Lower leg skin (tissue), 4 donors: ENCODE data around the gene DISP3. TPM values are rescaled to one million over a fixed set of nuclear protein-coding genes. Genes with fewer than 3 reads are reported as not detected.

Experiments
- DNase-seq, 2 donors: peaks; one replicate each; pipeline ENCODE4 v3.0.0-alpha.2; 2019; ENCODE audit warnings: low spot score in 2 of 2
- H3K4me3 ChIP-seq: fragments of 200-600 bp; sonication (generic); 2 replicates; pipeline ENCODE4 v1.5.1; 2017; ENCODE audit warnings: mild to moderate bottlenecking, low read depth; ENCODE audit not compliant: poor library complexity, severe bottlenecking
- CTCF ChIP-seq, 3 donors: fragments of 450-650 bp; IDR thresholded peaks; one replicate each; pipeline ENCODE4 v1.5.1; 2016; ENCODE audit warnings: antibody characterized with exemption in 3 of 3, mild to moderate bottlenecking in 3 of 3, moderate library complexity in 2 of 3
- POLR2A ChIP-seq, 2 donors: fragments of 450-650 bp; IDR thresholded peaks; one replicate each; pipeline ENCODE4 v1.6.1; 2016 to 2017; ENCODE audit warnings: antibody characterized with exemption in 2 of 2, mild to moderate bottlenecking in 1 of 2, moderate library complexity in 1 of 2
- WGBS, 2 donors: methylation state at CpG; one replicate each; pipeline ENCODE4 v1.1.5; 2018; 5-methylcytosine and 5-hydroxymethylcytosine counted together
- intact Hi-C: fragments of 100-400 bp; cut with DNase I; formaldehyde crosslinking; loops from one replicate; pipeline ENCODE4 v1.15.0; 2023; ENCODE audit warnings: low total_unique reads
- total RNA-seq, 4 donors: library from RNA; depleted of rRNA; stranded (reverse); fragments of >200 nt; gene quantifications; one replicate each; pipeline ENCODE4 v1.1.0, GENCODE V29; 2016

DISP3 gene
- total RNA-seq, 4 donors from 2014 or later, result not detected

- intact Hi-C loops, result no loop called here
Observed at GRCh38 chr1:11488966-11489625, 10.1 kb downstream of the DISP3 start.

GRCh38 chr1:11492235-11492634, 13.3 kb downstream of the DISP3 start:
- DNase-seq, result no peak
- WGBS, 2 donors, result 71 to 73% methylated on average over 7 of the region's 7 CpGs
- intact Hi-C loops, result no loop called here
- TF ChIP-seq CTCF (IDR thresholded peaks at IDR 0.05), result no peak
- TF ChIP-seq POLR2A (IDR thresholded peaks at IDR 0.05), result no peak
- no peak overlapping the region for H3K4me3 ChIP-seq

More at GRCh38 chr1:11488966-11489625, 10.1 kb downstream of the DISP3 start:
- H3K4me3 ChIP-seq, result no peak overlapping the region
- DNase-seq, result no peak
- 48 to 57% methylated on average over 9 to 11 of the region's 11 CpGs for WGBS, 2 donors
- TF ChIP-seq CTCF (IDR thresholded peaks at IDR 0.05), result no peak
- TF ChIP-seq POLR2A (IDR thresholded peaks at IDR 0.05), result no peak

GRCh38 chr1:11493972-11494655, 15.2 kb downstream of the DISP3 start:
- WGBS, 2 donors, result 69 to 73% methylated on average over 9 of the region's 9 CpGs
- intact Hi-C loops, result no loop called here
- no peak overlapping the region for H3K4me3 ChIP-seq

GRCh38 chr1:11494771-11495170, 15.8 kb downstream of the DISP3 start:
- H3K4me3 ChIP-seq, result no peak overlapping the region
- no peak for TF ChIP-seq CTCF (IDR thresholded peaks at IDR 0.05)
- TF ChIP-seq POLR2A (IDR thresholded peaks at IDR 0.05), result no peak
- 80 to 86% methylated on average over 3 of the region's 3 CpGs for WGBS, 2 donors
- intact Hi-C loops, result no loop called here
- DNase-seq, result peak in 1 of 2 donors; percentile 29

More at GRCh38 chr1:11493972-11494655, 15.2 kb downstream of the DISP3 start:
- TF ChIP-seq CTCF (IDR thresholded peaks at IDR 0.05) (no peak), POLR2A (IDR thresholded peaks at IDR 0.05) (no peak)
- DNase-seq, result peak in 1 of 2 donors; percentile 59

- intact Hi-C loops, result no loop called here
- TF ChIP-seq CTCF (IDR thresholded peaks at IDR 0.05), result no peak
- TF ChIP-seq POLR2A (IDR thresholded peaks at IDR 0.05), result no peak
- 47 to 50% methylated on average over 3 of the region's 3 CpGs for WGBS, 2 donors
Observed at GRCh38 chr1:11495579-11495978, 16.6 kb downstream of the DISP3 start.

More at GRCh38 chr1:11495579-11495978, 16.6 kb downstream of the DISP3 start:
- no peak overlapping the region for H3K4me3 ChIP-seq
- DNase-seq, result peak in 1 of 2 donors; percentile 6
